Neuron (in vitro differentiated cells): ENCODE results near the gene ZNF277.

Experiments
- H2AFZ ChIP-seq: one replicate; pipeline ENCODE4 v1.6.1; 2013; ENCODE audit warnings: low read depth, mild to moderate bottlenecking, inconsistent platforms, low read length, moderate library complexity
- H3K27me3 ChIP-seq: one replicate; pipeline ENCODE4 v1.6.1; 2013; ENCODE audit warnings: low read length; ENCODE audit not compliant: insufficient read depth
- H3K36me3 ChIP-seq: one replicate; pipeline ENCODE4 v1.6.1; 2013; ENCODE audit warnings: low read length; ENCODE audit not compliant: insufficient read depth
- H3K4me1 ChIP-seq: one replicate; pipeline ENCODE4 v1.6.1; 2013; ENCODE audit warnings: low read length; ENCODE audit not compliant: insufficient read depth
- H3K4me3 ChIP-seq: 2 replicates; pipeline ENCODE4 v1.5.1; 2013; ENCODE audit warnings: mild to moderate bottlenecking, low read length, moderate library complexity
- H3K9me3 ChIP-seq: one replicate; pipeline ENCODE4 v1.6.1; 2013; ENCODE audit warnings: low read length

ZNF277 gene

DNA sequence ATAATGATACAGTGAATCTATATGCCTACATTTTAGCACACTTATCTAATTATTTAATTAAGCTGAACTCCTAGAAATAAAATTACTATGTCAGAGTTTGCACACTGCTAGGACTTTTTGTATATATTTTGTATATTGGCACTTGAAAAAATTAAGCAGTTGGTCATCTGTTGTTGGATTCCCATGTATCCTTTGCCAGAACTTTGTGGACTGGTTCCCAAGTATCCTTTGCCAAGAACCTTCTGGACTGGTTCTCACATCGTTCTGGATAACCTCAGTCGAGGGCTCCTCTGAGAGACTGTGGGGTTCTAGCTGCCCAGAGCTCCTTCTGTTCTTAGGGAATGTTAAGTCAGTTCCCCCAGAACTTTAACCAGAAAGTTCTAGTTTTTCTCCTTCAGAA is 135.0 kb downstream of the ZNF277 start:
- H3K27me3 ChIP-seq = no peaks in the 10 kb centered on the region
- peaks cover 35% of the 10 kb centered on the region for H3K36me3 ChIP-seq
- H3K4me3 ChIP-seq = no peak overlapping the region
- peaks cover 4% of the 10 kb centered on the region for H3K9me3 ChIP-seq
- no peaks in the 10 kb centered on the region for H3K4me1 ChIP-seq
- H2AFZ ChIP-seq = no peak overlapping the region

DNA sequence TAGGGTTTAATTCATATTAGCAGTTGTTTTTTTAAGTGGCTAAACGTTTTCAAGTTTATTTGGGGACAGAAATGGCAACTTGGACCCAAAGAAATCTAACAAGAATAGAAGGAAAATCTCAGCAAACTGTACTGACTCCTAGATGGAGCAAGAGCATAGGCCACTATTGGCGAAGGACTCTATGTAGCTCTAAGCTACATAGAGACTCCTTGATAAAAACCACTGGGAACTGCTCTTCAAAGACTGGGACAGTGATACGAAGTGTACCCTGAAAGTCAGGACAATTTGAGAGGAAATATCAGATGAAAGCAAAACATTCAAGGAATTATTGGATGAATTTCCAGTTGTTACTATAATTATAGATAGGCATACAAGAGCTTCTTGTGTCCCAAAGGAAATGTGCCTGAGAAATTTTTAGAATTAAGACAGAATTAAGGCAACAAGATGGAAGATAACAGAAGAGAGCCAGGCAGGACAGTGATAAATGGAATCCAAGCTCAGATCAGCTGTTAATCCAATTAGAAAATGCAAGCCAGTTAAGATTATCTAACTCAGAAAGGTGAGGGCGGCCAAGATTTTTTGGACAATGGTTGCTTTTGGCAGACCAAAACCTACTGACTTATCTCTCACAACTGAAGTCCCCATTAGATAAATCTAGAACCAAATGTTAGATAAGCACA is 140.0 kb downstream of the ZNF277 start:
- Histone ChIP-seq H3K4me3 (no peak overlapping the region), H2AFZ (no peak overlapping the region), H3K4me1 (no peaks in the 10 kb centered on the region), H3K9me3 (peaks cover 4% of the 10 kb centered on the region), H3K36me3 (peaks cover 26% of the 10 kb centered on the region), H3K27me3 (no peaks in the 10 kb centered on the region)

DNA sequence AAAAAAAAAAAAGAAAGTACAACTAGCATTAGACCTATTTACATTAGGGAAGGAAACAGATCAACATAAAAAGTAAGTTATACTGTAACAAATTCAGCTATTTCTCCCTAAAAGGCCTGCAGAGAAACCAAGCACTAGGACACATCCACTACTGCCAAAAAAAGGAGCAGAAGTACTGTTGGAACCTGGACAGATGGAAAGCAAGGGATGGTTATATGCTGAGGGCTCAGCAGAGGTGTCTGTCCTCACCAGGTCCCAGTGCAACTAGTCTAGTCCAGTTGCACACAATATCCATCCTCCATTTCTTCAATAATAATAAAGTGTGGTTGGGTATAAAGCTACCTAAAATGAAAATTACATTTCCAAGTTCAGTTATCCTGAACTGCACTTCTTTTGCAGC is 140.6 kb downstream of the ZNF277 start:
- H3K4me1 ChIP-seq = no peaks in the 10 kb centered on the region

DNA sequence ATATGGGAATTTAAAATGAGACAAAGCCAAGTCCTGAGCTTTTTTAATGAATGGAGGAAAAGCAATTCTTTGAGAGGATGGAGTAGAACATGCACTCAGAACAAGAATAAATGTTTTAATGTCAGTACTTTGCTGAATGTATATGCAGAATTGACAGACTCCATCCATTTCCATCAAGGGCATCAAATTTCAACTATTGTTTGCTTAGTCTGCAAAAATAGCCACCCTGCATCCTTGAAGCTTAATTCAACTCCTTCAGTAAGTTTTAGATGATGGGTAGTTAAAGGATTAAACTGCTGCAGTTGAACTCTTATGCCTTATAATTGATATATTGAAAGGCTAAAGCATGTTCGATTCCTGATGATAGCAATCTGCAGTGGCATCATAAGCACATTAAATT is 144.1 kb downstream of the ZNF277 start:
- no peak overlapping the region for H2AFZ ChIP-seq
- no peak overlapping the region for H3K4me3 ChIP-seq
- H3K4me1 ChIP-seq = no peaks in the 10 kb centered on the region
- H3K36me3 ChIP-seq = no peaks in the 10 kb centered on the region
- H3K27me3 ChIP-seq = no peaks in the 10 kb centered on the region
- no peaks in the 10 kb centered on the region for H3K9me3 ChIP-seq

More for the DNA sequence above, 140.6 kb downstream of the ZNF277 start:
- Histone ChIP-seq H3K36me3 (peaks cover 23% of the 10 kb centered on the region), H3K4me3 (no peak overlapping the region), H3K27me3 (no peaks in the 10 kb centered on the region), H2AFZ (no peak overlapping the region), H3K9me3 (peaks cover 3% of the 10 kb centered on the region)

DNA sequence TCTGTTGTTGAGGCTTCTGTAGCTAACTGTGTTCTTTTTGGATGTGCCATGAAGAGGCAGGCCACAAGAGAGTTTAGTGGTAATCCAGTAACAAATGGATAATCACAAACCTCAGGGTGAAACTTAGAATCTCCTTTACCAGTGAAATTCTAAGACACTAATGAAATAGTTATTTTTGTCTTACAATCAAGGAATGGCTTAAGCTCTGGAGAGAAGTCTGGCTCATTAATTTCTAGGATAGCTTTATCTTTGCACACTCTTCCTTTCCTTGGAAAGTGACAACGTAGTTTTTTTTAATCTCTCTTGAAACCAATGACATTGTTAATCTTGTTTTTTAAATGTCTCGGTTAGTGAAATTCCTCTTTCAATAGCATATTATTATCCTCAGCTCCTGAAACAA is 150.1 kb downstream of the ZNF277 start:
- H3K27me3 ChIP-seq = no peaks in the 10 kb centered on the region
- H3K4me1 ChIP-seq = no peaks in the 10 kb centered on the region
- H3K9me3 ChIP-seq = no peaks in the 10 kb centered on the region
- no peak overlapping the region for H2AFZ ChIP-seq
- no peak overlapping the region for H3K4me3 ChIP-seq
- H3K36me3 ChIP-seq = no peaks in the 10 kb centered on the region

DNA sequence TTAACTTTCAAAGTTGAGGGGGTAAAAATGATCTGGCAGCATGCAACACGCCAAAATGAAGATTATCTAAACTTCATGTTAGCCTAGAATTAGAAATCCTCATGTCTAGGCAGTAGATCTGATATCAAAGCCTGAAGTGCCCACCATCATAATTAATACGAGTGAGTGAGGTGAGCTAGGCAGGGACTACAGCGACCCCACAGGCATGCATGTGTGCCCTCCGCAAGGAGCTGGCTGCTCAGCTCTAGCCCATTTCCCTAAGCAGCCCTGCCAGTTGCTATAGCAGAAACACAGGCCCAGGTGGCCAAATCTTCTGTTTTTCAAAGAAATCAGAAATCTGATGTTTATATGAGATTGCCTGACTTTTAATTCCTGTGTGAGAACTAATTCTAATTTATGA is 150.6 kb downstream of the ZNF277 start:
- no peaks in the 10 kb centered on the region for H3K9me3 ChIP-seq
- no peaks in the 10 kb centered on the region for H3K27me3 ChIP-seq
- H3K4me3 ChIP-seq = no peak overlapping the region
- H2AFZ ChIP-seq = no peak overlapping the region
- no peaks in the 10 kb centered on the region for H3K36me3 ChIP-seq
- H3K4me1 ChIP-seq = peaks cover 2% of the 10 kb centered on the region

DNA sequence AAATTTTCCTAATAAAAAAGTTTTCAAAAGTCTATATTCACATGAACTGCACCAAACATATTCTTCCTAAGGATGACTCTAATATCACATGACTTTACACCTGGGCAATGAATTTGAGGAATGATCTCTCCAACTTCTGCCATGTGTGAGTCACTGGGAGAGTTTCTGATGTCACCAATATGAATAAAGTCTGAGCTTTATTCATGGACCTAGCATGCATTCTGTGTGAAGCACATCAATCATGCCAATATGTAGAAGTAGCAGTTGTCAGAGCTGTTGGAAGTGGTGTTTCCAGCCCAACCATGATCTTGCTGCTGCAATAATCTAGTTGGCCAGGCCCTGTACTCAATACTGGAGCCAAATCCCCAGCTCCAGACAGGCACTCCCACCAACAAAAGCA is 152.0 kb downstream of the ZNF277 start:
- no peaks in the 10 kb centered on the region for H3K27me3 ChIP-seq
- peaks cover 10% of the 10 kb centered on the region for H3K4me1 ChIP-seq
- H3K9me3 ChIP-seq = no peaks in the 10 kb centered on the region

DNA sequence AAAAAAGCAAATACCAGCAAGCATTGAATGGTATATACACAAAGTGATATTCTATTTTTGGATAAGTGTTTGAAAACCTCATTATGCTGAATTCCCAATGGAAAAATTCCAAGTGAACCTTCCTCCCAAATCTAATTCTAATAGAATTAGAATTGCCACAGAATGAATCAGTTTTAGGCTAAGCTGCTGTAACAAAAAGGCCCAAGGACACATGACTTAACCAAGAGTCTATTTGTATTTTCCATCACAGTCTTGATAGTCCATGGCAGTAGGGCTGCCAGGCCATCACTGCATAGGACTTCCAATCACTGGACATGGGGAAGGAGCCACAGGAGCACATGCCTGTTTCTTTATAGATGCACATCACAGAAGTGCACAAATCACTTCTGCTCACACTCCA is 152.6 kb downstream of the ZNF277 start:
- Histone ChIP-seq H2AFZ (no peak overlapping the region), H3K27me3 (no peaks in the 10 kb centered on the region), H3K4me3 (no peak overlapping the region), H3K9me3 (no peaks in the 10 kb centered on the region), H3K4me1 (peaks cover 10% of the 10 kb centered on the region), H3K36me3 (no peaks in the 10 kb centered on the region)

More for the DNA sequence above, 152.0 kb downstream of the ZNF277 start:
- no peak overlapping the region for H2AFZ ChIP-seq
- H3K36me3 ChIP-seq = no peaks in the 10 kb centered on the region
- no peak overlapping the region for H3K4me3 ChIP-seq

DNA sequence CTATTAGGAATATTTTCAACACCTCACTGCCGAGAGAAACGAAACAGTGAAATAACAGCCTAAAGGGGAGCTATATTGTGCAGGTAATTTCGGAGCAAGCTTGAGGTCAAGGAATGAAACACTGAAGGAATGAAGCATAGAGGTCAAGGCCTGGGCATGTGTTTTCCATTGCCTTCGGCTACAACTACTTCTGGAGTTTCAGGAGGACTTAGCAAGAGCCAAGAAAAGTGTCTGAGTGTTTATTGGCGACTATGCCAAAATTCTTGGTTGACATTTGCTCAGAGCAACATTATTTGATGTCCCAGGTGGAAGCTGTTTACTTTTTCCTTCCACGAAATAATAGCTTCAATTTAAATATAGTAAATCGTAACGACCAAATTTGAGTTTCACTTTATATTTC is 154.2 kb downstream of the ZNF277 start:
- no peak overlapping the region for H3K4me3 ChIP-seq
- H3K9me3 ChIP-seq = no peaks in the 10 kb centered on the region
- H2AFZ ChIP-seq = no peak overlapping the region
- H3K4me1 ChIP-seq = peaks cover 10% of the 10 kb centered on the region
- no peaks in the 10 kb centered on the region for H3K36me3 ChIP-seq
- H3K27me3 ChIP-seq = no peaks in the 10 kb centered on the region

DNA sequence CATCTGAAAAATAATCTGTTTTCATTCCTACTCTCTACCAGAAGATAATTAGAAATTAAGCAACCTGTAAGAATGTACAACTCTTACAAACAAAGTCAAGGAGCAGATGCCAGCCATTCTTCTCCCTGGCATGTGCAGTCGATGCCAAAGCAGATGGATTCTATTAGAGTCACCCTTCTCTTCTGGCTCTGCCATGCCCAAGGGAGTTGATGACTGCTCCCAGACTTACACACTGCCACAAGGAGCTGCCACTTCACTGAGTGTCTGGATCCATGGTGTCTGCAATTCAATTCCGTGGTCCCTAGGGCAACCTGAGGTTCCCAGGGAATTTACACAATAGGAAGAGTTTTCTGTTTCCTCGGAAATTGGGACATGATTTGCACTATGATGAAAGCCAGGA is 154.7 kb downstream of the ZNF277 start:
- Histone ChIP-seq H3K4me3 (no peak overlapping the region), H3K36me3 (no peaks in the 10 kb centered on the region), H2AFZ (no peak overlapping the region), H3K9me3 (no peaks in the 10 kb centered on the region), H3K27me3 (no peaks in the 10 kb centered on the region), H3K4me1 (peaks cover 10% of the 10 kb centered on the region)

DNA sequence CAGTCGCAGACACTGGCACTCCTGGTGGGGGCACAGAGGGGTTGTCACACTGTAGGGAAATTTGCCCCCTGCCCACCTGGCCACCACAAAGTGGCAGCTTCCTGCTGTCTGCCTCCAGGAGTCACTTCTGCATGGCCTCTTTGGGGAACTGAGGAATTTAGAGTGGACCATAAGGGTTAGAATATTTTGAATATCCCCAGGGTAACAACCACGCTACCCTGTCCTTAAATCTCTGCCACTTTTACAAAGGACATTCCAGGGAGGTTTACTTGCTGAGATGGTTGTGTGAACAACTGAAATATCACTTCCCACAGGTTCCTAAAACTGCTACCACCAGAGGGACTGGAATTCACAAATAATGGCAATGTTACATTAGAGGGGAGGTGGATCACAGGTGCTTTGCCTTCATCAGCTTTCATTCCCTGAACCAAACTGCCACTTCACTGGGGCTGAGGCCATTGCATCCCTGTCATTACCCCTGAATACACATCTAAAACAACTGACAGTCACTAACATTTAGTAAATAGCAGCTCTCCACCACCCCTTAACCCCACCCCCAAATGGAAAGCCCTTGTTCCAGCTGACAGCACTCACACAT is 155.7 kb downstream of the ZNF277 start:
- H3K9me3 ChIP-seq = no peaks in the 10 kb centered on the region
- H3K27me3 ChIP-seq = no peaks in the 10 kb centered on the region
- no peak overlapping the region for H3K4me3 ChIP-seq
- H3K36me3 ChIP-seq = no peaks in the 10 kb centered on the region
- peaks cover 10% of the 10 kb centered on the region for H3K4me1 ChIP-seq
- H2AFZ ChIP-seq = no peak overlapping the region

DNA sequence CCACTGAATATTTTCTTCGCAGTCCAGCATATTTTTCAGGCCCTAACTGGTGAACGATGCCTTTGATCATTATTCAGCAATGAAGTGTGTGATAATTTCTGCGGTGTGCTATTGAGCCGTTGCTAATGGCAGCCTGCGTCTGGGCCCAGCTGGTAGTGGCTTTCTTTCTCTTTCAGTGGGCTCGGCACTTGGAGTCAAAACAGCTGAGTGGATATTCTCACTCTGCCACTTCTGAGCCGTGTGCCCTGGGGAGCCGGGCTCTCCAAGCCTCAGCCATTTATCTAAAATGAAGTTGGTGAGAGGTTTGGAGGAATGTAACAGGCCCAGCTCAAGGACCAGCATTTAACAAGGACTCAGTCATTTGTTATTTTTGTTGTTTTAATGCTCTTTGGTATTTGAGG is 156.2 kb downstream of the ZNF277 start:
- H3K36me3 ChIP-seq = no peaks in the 10 kb centered on the region
- no peak overlapping the region for H3K4me3 ChIP-seq
- no peaks in the 10 kb centered on the region for H3K27me3 ChIP-seq

DNA sequence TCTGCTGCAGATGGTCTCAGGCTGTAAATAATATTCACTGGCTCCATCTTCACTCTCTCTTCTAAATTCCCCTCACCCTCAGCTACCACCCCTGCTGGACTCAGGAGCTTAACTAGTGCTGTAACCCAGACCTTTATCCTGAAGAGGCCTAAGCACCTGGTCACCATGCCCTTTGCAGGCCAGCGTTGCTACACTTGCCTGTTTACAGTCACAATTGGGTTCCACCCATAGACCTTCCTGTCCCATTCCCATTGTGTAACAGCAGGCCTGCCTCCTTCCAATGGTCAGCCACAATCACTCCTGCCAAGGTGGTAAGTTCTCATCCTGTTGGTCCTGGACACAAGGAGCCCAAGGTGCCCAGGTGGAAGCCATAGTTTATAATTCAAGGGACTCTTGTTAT is 157.9 kb downstream of the ZNF277 start:
- no peaks in the 10 kb centered on the region for H3K36me3 ChIP-seq
- H3K9me3 ChIP-seq = no peaks in the 10 kb centered on the region
- no peaks in the 10 kb centered on the region for H3K27me3 ChIP-seq
- no peak overlapping the region for H2AFZ ChIP-seq
- H3K4me1 ChIP-seq = peaks cover 10% of the 10 kb centered on the region
- H3K4me3 ChIP-seq = no peak overlapping the region

More for the DNA sequence above, 156.2 kb downstream of the ZNF277 start:
- no peak overlapping the region for H2AFZ ChIP-seq
- H3K4me1 ChIP-seq = peaks cover 10% of the 10 kb centered on the region
- H3K9me3 ChIP-seq = no peaks in the 10 kb centered on the region

DNA sequence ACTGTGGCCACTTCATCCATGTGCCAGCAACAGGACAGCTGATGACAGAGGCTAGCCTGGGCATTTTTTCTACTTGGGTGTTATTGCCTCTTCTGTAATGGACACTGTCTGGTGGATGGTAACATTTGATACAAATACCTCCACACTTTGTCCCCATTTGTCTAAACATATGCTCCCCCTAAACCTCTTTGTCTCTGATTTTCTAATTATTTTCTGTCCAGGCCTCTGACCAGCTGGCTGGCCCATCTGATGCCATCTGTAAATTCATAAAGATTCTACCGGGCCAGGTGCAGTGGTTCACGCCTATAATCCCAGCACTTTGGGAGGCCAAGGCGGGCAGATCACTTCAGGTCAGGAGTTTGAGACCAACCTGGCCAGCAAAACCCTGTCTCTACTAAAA is 159.1 kb downstream of the ZNF277 start:
- H3K9me3 ChIP-seq = no peaks in the 10 kb centered on the region
- no peak overlapping the region for H2AFZ ChIP-seq
- H3K4me1 ChIP-seq = peaks cover 10% of the 10 kb centered on the region
- no peaks in the 10 kb centered on the region for H3K36me3 ChIP-seq
- H3K4me3 ChIP-seq = no peak overlapping the region
- H3K27me3 ChIP-seq = no peaks in the 10 kb centered on the region
